Mesendoderm (in vitro differentiated cells): ENCODE results near the gene HABP2.

ENCODE experiments used
- DNase-seq: peaks from one replicate; pipeline ENCODE4 v3.0.0; 2013
- H2AK5ac ChIP-seq: 2 replicates; pipeline ENCODE4 v1.6.1; 2013; ENCODE audit warnings: low read length, inconsistent platforms
- H2BK120ac ChIP-seq: 2 replicates; pipeline ENCODE4 v1.6.1; 2013; ENCODE audit warnings: low read depth, mild to moderate bottlenecking, low read length, moderate library complexity, mixed read lengths
- H2BK15ac ChIP-seq: replicated peaks from 2 replicates; pipeline ENCODE4 v1.6.1; 2013; ENCODE audit warnings: low read depth, mild to moderate bottlenecking, moderate library complexity
- H2BK5ac ChIP-seq: 2 replicates; pipeline ENCODE4 v1.6.1; 2013; ENCODE audit warnings: low read length, inconsistent platforms
- H3K18ac ChIP-seq: 2 replicates; pipeline ENCODE4 v1.6.1; 2013; ENCODE audit warnings: mild to moderate bottlenecking, low read length, mixed read lengths
- H3K23ac ChIP-seq: one replicate; pipeline ENCODE4 v1.6.1; 2013; ENCODE audit warnings: low read length
- H3K27ac ChIP-seq: 2 replicates; pipeline ENCODE4 v1.5.1; 2013; ENCODE audit warnings: low read depth, mild to moderate bottlenecking, inconsistent platforms, low read length, moderate library complexity
- H3K27me3 ChIP-seq: 2 replicates; pipeline ENCODE4 v1.6.1; 2013; ENCODE audit warnings: low read length, control low read depth, mild to moderate bottlenecking, inconsistent platforms; ENCODE audit not compliant: insufficient read depth, poor library complexity
- H3K36me3 ChIP-seq: 2 replicates; pipeline ENCODE4 v1.6.1; 2013; ENCODE audit warnings: low read length, inconsistent platforms; ENCODE audit not compliant: control insufficient read depth, insufficient read depth
- H3K4ac ChIP-seq: one replicate; pipeline ENCODE4 v1.6.1; 2013; ENCODE audit warnings: low read depth, mild to moderate bottlenecking, low read length, moderate library complexity
- H3K4me1 ChIP-seq: 2 replicates; pipeline ENCODE4 v1.6.1; 2013; ENCODE audit warnings: low read depth, low read length, inconsistent platforms; ENCODE audit not compliant: control insufficient read depth
- H3K4me2 ChIP-seq: 2 replicates; pipeline ENCODE4 v1.6.1; 2013; ENCODE audit warnings: low read length
- H3K4me3 ChIP-seq: 2 replicates; pipeline ENCODE4 v1.5.1; 2013; ENCODE audit warnings: mild to moderate bottlenecking, low read length
- H3K56ac ChIP-seq: one replicate; pipeline ENCODE4 v1.6.1; 2013; ENCODE audit warnings: low read length
- H3K79me1 ChIP-seq: 2 replicates; pipeline ENCODE4 v1.6.1; 2013; ENCODE audit warnings: low read length, inconsistent platforms
- H3K79me2 ChIP-seq: 2 replicates; pipeline ENCODE4 v1.6.1; 2013; ENCODE audit warnings: mild to moderate bottlenecking, low read length; ENCODE audit not compliant: control insufficient read depth, insufficient read depth
- H3K9ac ChIP-seq: 2 replicates; pipeline ENCODE4 v1.6.1; 2013; ENCODE audit warnings: low read length, inconsistent platforms
- H4K5ac ChIP-seq: one replicate; pipeline ENCODE4 v1.6.1; 2013; ENCODE audit warnings: low read length
- H4K8ac ChIP-seq: one replicate; pipeline ENCODE4 v1.6.1; 2013; ENCODE audit warnings: low read depth, mild to moderate bottlenecking, control low read depth, low read length, moderate library complexity
- WGBS: extraction: QIAGEN DNeasy Blood & Tissue Kit; methylation state at CpG from one replicate; pipeline ENCODE4 v1.1.7; 2013; ENCODE audit warnings: low lambda C conversion rate, missing lambda C conversion rate; ENCODE audit not compliant: insufficient coverage; ENCODE audit errors: extremely low coverage; 5-methylcytosine and 5-hydroxymethylcytosine counted together

The HABP2 gene

DNA sequence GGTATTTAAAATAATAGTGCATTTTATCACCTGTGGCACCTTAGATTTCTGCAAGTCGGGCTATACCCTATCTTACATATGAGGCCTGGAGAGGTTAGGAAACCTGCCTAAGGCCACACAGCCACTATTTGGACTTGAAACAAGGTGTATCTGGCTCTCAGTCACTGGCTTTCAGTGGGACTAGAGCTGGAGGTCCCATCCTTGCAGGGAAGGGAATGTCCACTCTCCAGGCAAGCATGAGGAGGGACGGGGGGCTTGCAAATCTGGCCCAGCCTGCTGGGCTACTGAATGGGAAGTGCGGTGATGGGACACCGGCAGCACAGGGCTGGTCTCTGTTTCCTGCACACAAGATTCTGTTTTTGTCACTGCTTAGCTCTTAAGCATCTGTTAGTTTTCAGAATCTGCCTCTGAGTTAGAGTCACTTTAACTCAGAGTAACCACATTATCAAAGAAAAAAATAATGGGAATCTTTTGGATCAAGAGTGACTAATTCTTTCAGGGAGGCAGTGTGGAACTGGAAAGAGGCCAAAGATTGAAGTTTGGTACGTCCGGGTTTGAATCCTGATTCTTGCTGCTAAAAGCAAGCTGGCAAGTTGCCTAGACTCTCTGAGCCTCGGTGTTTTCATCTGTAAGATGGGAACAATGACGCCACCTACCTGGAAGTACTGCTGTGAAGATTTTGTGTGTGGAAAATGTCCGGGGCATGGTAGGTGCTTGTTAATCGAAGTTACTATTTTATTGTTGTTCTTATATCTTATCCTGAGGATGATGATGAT lies 33.8 kb upstream of the HABP2 start:
- Histone ChIP-seq H2AK5ac (no peak overlapping the region), H2BK5ac (no peak overlapping the region), H3K23ac (no peak overlapping the region), H3K4me2 (no peak overlapping the region), H3K79me1 (no peaks in the 10 kb centered on the region), H3K9ac (no peak overlapping the region), H4K5ac (no peak overlapping the region), H2BK120ac (no peak overlapping the region), H3K4me1 (no peaks in the 10 kb centered on the region), H3K79me2 (no peaks in the 10 kb centered on the region), H3K27me3 (no peaks in the 10 kb centered on the region), H3K27ac (no peak overlapping the region), H2BK15ac (no peak overlapping the region), H3K36me3 (no peaks in the 10 kb centered on the region), H3K4ac (no peak overlapping the region), H3K4me3 (no peak overlapping the region), H4K8ac (no peak overlapping the region), H3K56ac (no peak overlapping the region), H3K18ac (no peak overlapping the region)
- WGBS, result no CpG with 5 or more reads among the region's 10 CpGs
- no peak for DNase-seq

- Histone ChIP-seq H4K8ac (no peak overlapping the region), H3K79me2 (no peaks in the 10 kb centered on the region), H3K4me1 (no peaks in the 10 kb centered on the region), H2BK5ac (no peak overlapping the region), H4K5ac (no peak overlapping the region), H3K9ac (no peak overlapping the region), H2BK15ac (no peak overlapping the region), H3K4me2 (no peak overlapping the region), H2BK120ac (no peak overlapping the region), H2AK5ac (no peak overlapping the region), H3K18ac (no peak overlapping the region), H3K4me3 (no peak overlapping the region), H3K27me3 (no peaks in the 10 kb centered on the region), H3K27ac (no peak overlapping the region), H3K79me1 (no peaks in the 10 kb centered on the region), H3K56ac (no peak overlapping the region), H3K23ac (no peak overlapping the region), H3K36me3 (no peaks in the 10 kb centered on the region), H3K4ac (no peak overlapping the region)
- DNase-seq, result peak; percentile 52
- no CpG with 5 or more reads among the region's 10 CpGs for WGBS
Measured at GRCh38 chr10:113519681-113520115, 33.2 kb upstream of the HABP2 start.

- H2BK120ac ChIP-seq, result no peak overlapping the region
- H3K4me1 ChIP-seq, result no peaks in the 10 kb centered on the region
- no peak overlapping the region for H4K8ac ChIP-seq
- no peak overlapping the region for H3K27ac ChIP-seq
- no peak overlapping the region for H3K4me2 ChIP-seq
- no peaks in the 10 kb centered on the region for H3K79me1 ChIP-seq
- H3K36me3 ChIP-seq, result no peaks in the 10 kb centered on the region
- H2BK15ac ChIP-seq, result no peak overlapping the region
- no peak overlapping the region for H3K18ac ChIP-seq
- H3K4ac ChIP-seq, result no peak overlapping the region
- H3K27me3 ChIP-seq, result no peaks in the 10 kb centered on the region
- no peak for DNase-seq
- H4K5ac ChIP-seq, result no peak overlapping the region
- no peak overlapping the region for H3K4me3 ChIP-seq
- no peak overlapping the region for H3K23ac ChIP-seq
- no peaks in the 10 kb centered on the region for H3K79me2 ChIP-seq
- WGBS, result no CpG with 5 or more reads among the region's 2 CpGs
- no peak overlapping the region for H3K56ac ChIP-seq
- no peak overlapping the region for H2AK5ac ChIP-seq
- H3K9ac ChIP-seq, result no peak overlapping the region
- no peak overlapping the region for H2BK5ac ChIP-seq
Measured at GRCh38 chr10:113520261-113520660, 32.6 kb upstream of the HABP2 start.

GRCh38 chr10:113520690-113521474 lies 32.0 kb upstream of the HABP2 start:
- no peak overlapping the region for H2BK15ac ChIP-seq
- no peak overlapping the region for H3K18ac ChIP-seq
- H3K79me2 ChIP-seq, result no peaks in the 10 kb centered on the region
- H3K79me1 ChIP-seq, result no peaks in the 10 kb centered on the region
- H3K9ac ChIP-seq, result no peak overlapping the region
- H3K23ac ChIP-seq, result no peak overlapping the region
- no peak overlapping the region for H3K4ac ChIP-seq
- H4K5ac ChIP-seq, result no peak overlapping the region
- no CpG with 5 or more reads among the region's 8 CpGs for WGBS
- DNase-seq, result peak; percentile 81
- H3K4me2 ChIP-seq, result no peak overlapping the region
- no peak overlapping the region for H3K4me3 ChIP-seq
- no peak overlapping the region for H2AK5ac ChIP-seq
- H3K27me3 ChIP-seq, result no peaks in the 10 kb centered on the region
- no peak overlapping the region for H3K27ac ChIP-seq
- no peaks in the 10 kb centered on the region for H3K4me1 ChIP-seq
- no peak overlapping the region for H2BK5ac ChIP-seq
- no peak overlapping the region for H3K56ac ChIP-seq
- no peaks in the 10 kb centered on the region for H3K36me3 ChIP-seq
- H2BK120ac ChIP-seq, result no peak overlapping the region
- H4K8ac ChIP-seq, result no peak overlapping the region

DNA sequence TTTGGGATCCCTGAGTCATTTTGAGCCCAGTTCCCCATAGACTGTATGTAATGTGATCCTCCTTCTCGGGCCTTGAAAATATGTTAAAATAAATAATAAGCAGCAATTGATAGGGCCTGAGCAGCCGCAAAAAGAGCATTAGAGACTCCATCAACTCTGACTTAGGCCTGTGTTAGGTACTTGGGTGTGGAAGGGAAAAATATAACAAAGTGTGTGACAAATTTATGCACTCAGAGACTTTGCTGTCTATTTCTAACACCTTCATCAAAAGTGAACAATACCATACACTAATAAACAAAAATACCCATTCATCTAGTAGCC lies 31.4 kb upstream of the HABP2 start:
- Histone ChIP-seq H3K56ac (no peak overlapping the region), H3K27ac (no peak overlapping the region), H3K79me2 (no peaks in the 10 kb centered on the region), H4K5ac (no peak overlapping the region), H2BK15ac (no peak overlapping the region), H3K23ac (no peak overlapping the region), H3K4me1 (no peaks in the 10 kb centered on the region), H4K8ac (no peak overlapping the region), H3K9ac (no peak overlapping the region), H3K18ac (no peak overlapping the region), H2BK5ac (no peak overlapping the region), H3K4ac (no peak overlapping the region), H3K79me1 (no peaks in the 10 kb centered on the region), H2AK5ac (no peak overlapping the region), H3K27me3 (no peaks in the 10 kb centered on the region), H3K4me2 (no peak overlapping the region), H2BK120ac (no peak overlapping the region), H3K4me3 (no peak overlapping the region), H3K36me3 (no peaks in the 10 kb centered on the region)
- no CpG with 5 or more reads among the region's 2 CpGs for WGBS
- no peak for DNase-seq
